ENCODE results near the gene ABCA7.
"Not testable (repeated sequence)": the region's sequence is repeated elsewhere in the genome, so short reads cannot be mapped to it uniquely, and the experiment has no call there.

Gene ABCA7

GRCh38 chr19:1015782-1016646 lies 23.9 kb upstream of the ABCA7 start:
- DNase-seq, result no peak

GRCh38 chr19:1016647-1017114 lies 23.2 kb upstream of the ABCA7 start:
- DNase-seq, result no peak

GRCh38 chr19:1017115-1017905 lies 22.6 kb upstream of the ABCA7 start:
- DNase-seq, result peak in 1 of 56 donors; percentile 9

GRCh38 chr19:1017906-1018305 lies 22.0 kb upstream of the ABCA7 start:
- no peak for DNase-seq

GRCh38 chr19:1018393-1018792 lies 21.5 kb upstream of the ABCA7 start:
- no peak for DNase-seq

GRCh38 chr19:1018932-1019615 lies 20.8 kb upstream of the ABCA7 start:
- no peak for DNase-seq

- DNase-seq, result no peak
Observed at GRCh38 chr19:1019616-1019961, 20.3 kb upstream of the ABCA7 start.

- peak in 12 of 56 donors; percentile 19 to 62 (median 48) for DNase-seq
Observed at GRCh38 chr19:1019980-1020867, 19.7 kb upstream of the ABCA7 start.

GRCh38 chr19:1020868-1021425 lies 19.0 kb upstream of the ABCA7 start, which contains the start of gene TMEM259:
TMEM259 (minus strand) TSS chr19:1021123; CDS start chr19:1020996, 127 bp downstream.
- peak; percentile 53 to 98 (median 94) for DNase-seq

GRCh38 chr19:1023883-1024188 lies 16.1 kb upstream of the ABCA7 start:
- not testable (repeated sequence) for DNase-seq

- not testable (repeated sequence) for DNase-seq
Observed at GRCh38 chr19:1025080-1025479, 14.8 kb upstream of the ABCA7 start.

GRCh38 chr19:1025960-1026782 lies 13.7 kb upstream of the ABCA7 start, which contains the start of gene CNN2:
CNN2 (plus strand) TSS chr19:1026608; CDS start chr19:1026662, 54 bp downstream.
- peak in 6 of 56 donors; percentile 5 to 55 (median 17) for DNase-seq

- no peak for DNase-seq
Observed at GRCh38 chr19:1026783-1027649, 12.9 kb upstream of the ABCA7 start.

GRCh38 chr19:1027650-1028061 lies 12.3 kb upstream of the ABCA7 start:
- no peak for DNase-seq

- DNase-seq, result no peak
Observed at GRCh38 chr19:1028062-1028926, 11.6 kb upstream of the ABCA7 start.

GRCh38 chr19:1032264-1032867 lies 7.5 kb upstream of the ABCA7 start:
- DNase-seq, result no peak

Measured in amygdala (tissue), 56 donors.